Pancreas (tissue), 10 donors: Measurements from ENCODE around the gene VIM. TPM values are rescaled to one million over a fixed set of nuclear protein-coding genes. Genes with fewer than 3 reads are reported as not detected.
"Not testable (repeated sequence)": the region's sequence is repeated elsewhere in the genome, so short reads cannot be mapped to it uniquely, and the experiment has no call there.

Experiments
- ATAC-seq, 4 donors: fragments of 200-7000 bp; cut with Tn5 transposase; one replicate each; pipeline versions ENCODE4 v1.8.0 to v1.9.1; 2020; ENCODE audit warnings: mild to moderate bottlenecking in 4 of 4, moderate library complexity in 4 of 4
- DNase-seq, 6 donors: peaks; one replicate each; pipeline ENCODE4 v3.0.0-alpha.2; 2020
- FAIRE-seq: peaks from 2 replicates; lab custom pipeline; 2012; peaks lifted over from hg19 to GRCh38; lab: Jason Lieb, UNC
- H3K27ac ChIP-seq, 4 donors: fragments of 200-600 bp; sonication (generic); 1 replicate in 3 of 4; 2 replicates in 1 of 4; pipeline versions ENCODE4 v1.5.0 to v1.8.0; 2020
- H3K27me3 ChIP-seq, 4 donors: fragments of 200-600 bp; one replicate each; pipeline ENCODE4 v1.8.0; 2021
- H3K36me3 ChIP-seq, 3 donors: fragments of 200-600 bp; sonication (generic) in 1 of 3; one replicate each; pipeline versions ENCODE4 v1.5.0 to v1.8.0; 2020 to 2021
- H3K4me1 ChIP-seq, 3 donors: fragments of 200-600 bp; one replicate each; pipeline ENCODE4 v1.8.0; 2021
- H3K4me3 ChIP-seq, 4 donors: fragments of 200-600 bp; sonication (generic) in 2 of 4; one replicate each; pipeline versions ENCODE4 v1.5.0 to v1.8.0; 2020 to 2021
- H3K9me3 ChIP-seq, 4 donors: fragments of 200-600 bp; one replicate each; pipeline ENCODE4 v1.8.0; 2021
- CTCF ChIP-seq, 4 donors: fragments of 200-600 bp; sonication (generic) in 3 of 4; IDR thresholded peaks; one replicate each; pipeline versions ENCODE4 v1.5.0 to v1.8.0; 2021; ENCODE audit warnings: antibody characterized with exemption in 4 of 4
- WGBS, 2 donors: extraction: QIAGEN DNeasy Blood & Tissue Kit; methylation state at CpG; one replicate each; pipeline ENCODE4 v1.1.7; 2013; 5-methylcytosine and 5-hydroxymethylcytosine counted together
- intact Hi-C, 3 donors: fragments of 100-400 bp; cut with DNase I; formaldehyde crosslinking; loops; one replicate each; pipeline versions ENCODE4 v1.11.1 to v1.14.2; 2022
- polyA plus RNA-seq, 2 donors: library from polyadenylated mRNA; stranded (reverse); fragments of 200-250 nt; gene quantifications; one replicate each; pipeline ENCODE4 v1.2.3, GENCODE V29; 2013
- total RNA-seq, 6 donors: library from RNA; stranded (reverse); fragmentation: NEBNext Ultra II Directional in 4 of 6; extraction: Animal tissue kit (Norgen Biotek cat#: 25700) in 4 of 6; gene quantifications; one replicate each; pipeline versions ENCODE4 v1.2.1 to v1.2.4, GENCODE V29; 2021 to 2023
- donor health status: healthy with polysubstance abuse.
- donor health status: DM: no; HTN: no; CAD: no; lungs with moderate emphysema.
- donor health status: DM: no; HTN: no; CAD: no.
- donor health status: control.
- donor health status: control.
- donor health status: Bipolar disorder and iron deficiency.
- donor health status: DM: yes; HTN: yes; CAD: no.
- donor health status: DM: no; HTN: no; CAD: no.
- donor health status: DM: no; HTN: no; CAD: no.
- donor health status: DM: yes; HTN: yes; CAD: no.

Gene VIM
- total and polyA plus RNA-seq, 8 donors: 133 to 546 (median 163) TPM

- intact Hi-C loops: no loop called here
- H3K36me3 ChIP-seq: no peaks in the 10 kb centered on the region
- ATAC-seq: no peak
- no peak for FAIRE-seq
- no peaks in the 10 kb centered on the region for H3K4me1 ChIP-seq
- no peak for TF ChIP-seq CTCF (IDR thresholded peaks at IDR 0.05)
- no peak overlapping the region for H3K4me3 ChIP-seq
- H3K27ac ChIP-seq: no peak overlapping the region
- no peaks in the 10 kb centered on the region for H3K27me3 ChIP-seq
- 80 to 87% methylated on average over 8 of the region's 8 CpGs for WGBS, 2 donors
- H3K9me3 ChIP-seq: no peaks in the 10 kb centered on the region
- no peak for DNase-seq
Measured at GRCh38 chr10:17263580-17263979, 35.5 kb downstream of the VIM start.

GRCh38 chr10:17265468-17265867 lies 37.4 kb downstream of the VIM start:
- WGBS, 2 donors: 54 to 72% methylated on average over 2 of the region's 2 CpGs
- no peak for ATAC-seq

GRCh38 chr10:17266549-17266948 lies 38.5 kb downstream of the VIM start:
- H3K36me3 ChIP-seq, DNase-seq, ATAC-seq, H3K27me3 ChIP-seq, FAIRE-seq, H3K27ac ChIP-seq, H3K9me3 ChIP-seq, intact Hi-C loops, H3K4me3 ChIP-seq, H3K4me1 ChIP-seq: not testable (repeated sequence)
- WGBS, 2 donors: 74 to 76% methylated on average over 6 of the region's 6 CpGs

More at GRCh38 chr10:17265468-17265867, 37.4 kb downstream of the VIM start:
- no peak for DNase-seq
- TF ChIP-seq CTCF (IDR thresholded peaks at IDR 0.05): no peak
- Histone ChIP-seq H3K4me1 (no peaks in the 10 kb centered on the region), H3K27ac (no peak overlapping the region), H3K27me3 (no peaks in the 10 kb centered on the region), H3K36me3 (no peaks in the 10 kb centered on the region), H3K4me3 (no peak overlapping the region), H3K9me3 (no peaks in the 10 kb centered on the region)
- FAIRE-seq: no peak
- intact Hi-C loops: no loop called here

- Histone ChIP-seq H3K9me3 (no peaks in the 10 kb centered on the region), H3K4me1 (no peaks in the 10 kb centered on the region), H3K36me3 (no peaks in the 10 kb centered on the region), H3K27me3 (no peaks in the 10 kb centered on the region), H3K27ac (no peak overlapping the region), H3K4me3 (no peak overlapping the region)
- no peak for DNase-seq
- intact Hi-C loops: no loop called here
- no peak for TF ChIP-seq CTCF (IDR thresholded peaks at IDR 0.05)
- FAIRE-seq: no peak
- ATAC-seq: no peak
- 91 to 93% methylated on average over 12 of the region's 12 CpGs for WGBS, 2 donors
Measured at GRCh38 chr10:17272648-17273047, 44.6 kb downstream of the VIM start.

- no peak for TF ChIP-seq CTCF (IDR thresholded peaks at IDR 0.05)
- ATAC-seq (no peak), FAIRE-seq (no peak), DNase-seq (no peak)
- Histone ChIP-seq H3K9me3 (no peaks in the 10 kb centered on the region), H3K27me3 (no peaks in the 10 kb centered on the region), H3K36me3 (no peaks in the 10 kb centered on the region), H3K4me3 (no peak overlapping the region), H3K27ac (no peak overlapping the region), H3K4me1 (no peaks in the 10 kb centered on the region)
- intact Hi-C loops: no loop called here
- 68 to 73% methylated on average over 2 of the region's 2 CpGs for WGBS, 2 donors
Measured at GRCh38 chr10:17273403-17273802, 45.4 kb downstream of the VIM start.
